Coronary artery (tissue), 2 donors: Measurements from ENCODE around the gene UBLCP1.
"Not testable (repeated sequence)": the region's sequence is repeated elsewhere in the genome, so short reads cannot be mapped to it uniquely, and the experiment has no call there.

ENCODE experiments used
- DNase-seq: peaks from one replicate; pipeline ENCODE4 v3.0.0-alpha.2; 2017; ENCODE audit warnings: low spot score
- H3K27ac ChIP-seq, 2 donors: fragments of 200-600 bp; sonication (generic); one replicate each; pipeline ENCODE4 v1.5.1; 2016 to 2019
- H3K4me3 ChIP-seq: fragments of 200-600 bp; sonication (generic); 2 replicates; pipeline ENCODE4 v1.5.1; 2016; ENCODE audit warnings: mild to moderate bottlenecking, moderate library complexity
- CTCF ChIP-seq: fragments of 200-600 bp; sonication (generic); IDR thresholded peaks from one replicate; pipeline ENCODE4 v1.5.1; 2019; ENCODE audit warnings: antibody characterized with exemption

UBLCP1 gene

GRCh38 chr5:159269723-159270122 is 6.6 kb downstream of the UBLCP1 start:
- no peak for TF ChIP-seq CTCF
- no peak overlapping the region for H3K4me3 ChIP-seq
- DNase-seq = no peak
- no peak overlapping the region for H3K27ac ChIP-seq

- no peak for DNase-seq
- Histone ChIP-seq H3K27ac (no peak overlapping the region), H3K4me3 (no peak overlapping the region)
- TF ChIP-seq CTCF = no peak
Observed at GRCh38 chr5:159273923-159274322, 10.8 kb downstream of the UBLCP1 start.

GRCh38 chr5:159274676-159275075 is 11.6 kb downstream of the UBLCP1 start:
- Histone ChIP-seq H3K4me3 (no peak overlapping the region), H3K27ac (no peak overlapping the region)
- no peak for DNase-seq
- no peak for TF ChIP-seq CTCF

GRCh38 chr5:159286420-159287035 is 23.4 kb downstream of the UBLCP1 start:
- Histone ChIP-seq H3K4me3 (no peak overlapping the region), H3K27ac (no peak overlapping the region)
- no peak for DNase-seq
- peak; percentile 29 for TF ChIP-seq CTCF

GRCh38 chr5:159290741-159291140 is 27.7 kb downstream of the UBLCP1 start:
- no peak overlapping the region for H3K4me3 ChIP-seq
- no peak for DNase-seq
- no peak overlapping the region for H3K27ac ChIP-seq
- no peak for TF ChIP-seq CTCF

- H3K27ac ChIP-seq = no peak overlapping the region
- no peak for DNase-seq
- no peak for TF ChIP-seq CTCF
- no peak overlapping the region for H3K4me3 ChIP-seq
Observed at GRCh38 chr5:159294921-159295320, 31.8 kb downstream of the UBLCP1 start.

- H3K27ac ChIP-seq, H3K4me3 ChIP-seq, DNase-seq: not testable (repeated sequence)
Observed at GRCh38 chr5:159297300-159297699, 34.2 kb downstream of the UBLCP1 start.
